Left ventricle myocardium inferior (tissue), 1 donor: ENCODE results near the gene TLCD2. TPM values are rescaled to one million over a fixed set of nuclear protein-coding genes. Genes with fewer than 3 reads are reported as not detected.
A peak's percentile ranks its signal among the peaks of the same experiment; 100 is the strongest.

ENCODE experiments used
- DNase-seq: peaks from one replicate; pipeline ENCODE4 v3.0.0-alpha.2; 2020
- H3K27ac ChIP-seq: fragments of 200-600 bp; replicated peaks from 2 replicates; pipeline ENCODE4 v1.8.0; 2021
- H3K27me3 ChIP-seq: fragments of 200-600 bp; 2 replicates; pipeline ENCODE4 v1.8.0; 2021; ENCODE audit warnings: low read depth
- H3K36me3 ChIP-seq: fragments of 200-600 bp; 2 replicates; pipeline ENCODE4 v1.8.0; 2021
- H3K4me1 ChIP-seq: fragments of 200-600 bp; 2 replicates; pipeline ENCODE4 v1.8.0; 2021
- H3K4me3 ChIP-seq: fragments of 200-600 bp; 2 replicates; pipeline ENCODE4 v1.8.0; 2021; ENCODE audit warnings: mild to moderate bottlenecking, moderate library complexity
- H3K9me3 ChIP-seq: fragments of 200-600 bp; replicated peaks from 2 replicates; pipeline ENCODE4 v1.8.0; 2021
- intact Hi-C: fragments of 100-400 bp; cut with micrococcal nuclease; formaldehyde crosslinking; loops from one replicate; pipeline ENCODE4 v1.11.0; 2022
- long read RNA-seq: library from polyadenylated mRNA; unstranded; transcript quantifications from one replicate; pipeline ENCODE4 v2.0.0, GENCODE V29; 2021
- total RNA-seq: library from RNA; stranded (reverse); fragmentation: NEBNext Ultra II Directional; extraction: Animal tissue kit (Norgen Biotek cat#: 25700); gene quantifications from one replicate; pipeline ENCODE4 v1.2.1, GENCODE V29; 2021
- TF ChIP-seq, protein P1 (sequence below): fragments of 200-600 bp; IDR thresholded peaks from 2 replicates; pipeline ENCODE4 v1.8.0; 2021; ENCODE audit warnings: antibody characterized with exemption, mild to moderate bottlenecking, borderline replicate concordance
- donor health status: DM: no; HTN: yes; CAD: no; lungs with severe emphysema.

Gene TLCD2, protein sequence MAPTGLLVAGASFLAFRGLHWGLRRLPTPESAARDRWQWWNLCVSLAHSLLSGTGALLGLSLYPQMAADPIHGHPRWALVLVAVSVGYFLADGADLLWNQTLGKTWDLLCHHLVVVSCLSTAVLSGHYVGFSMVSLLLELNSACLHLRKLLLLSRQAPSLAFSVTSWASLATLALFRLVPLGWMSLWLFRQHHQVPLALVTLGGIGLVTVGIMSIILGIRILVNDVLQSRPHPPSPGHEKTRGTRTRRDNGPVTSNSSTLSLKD
- 1.8 TPM for total RNA-seq
- long read RNA-seq, partial matches to known transcripts: 0 of 1 reads
- long read RNA-seq, other reads (novel, unspliced or antisense): 1 of 1 reads

DNA sequence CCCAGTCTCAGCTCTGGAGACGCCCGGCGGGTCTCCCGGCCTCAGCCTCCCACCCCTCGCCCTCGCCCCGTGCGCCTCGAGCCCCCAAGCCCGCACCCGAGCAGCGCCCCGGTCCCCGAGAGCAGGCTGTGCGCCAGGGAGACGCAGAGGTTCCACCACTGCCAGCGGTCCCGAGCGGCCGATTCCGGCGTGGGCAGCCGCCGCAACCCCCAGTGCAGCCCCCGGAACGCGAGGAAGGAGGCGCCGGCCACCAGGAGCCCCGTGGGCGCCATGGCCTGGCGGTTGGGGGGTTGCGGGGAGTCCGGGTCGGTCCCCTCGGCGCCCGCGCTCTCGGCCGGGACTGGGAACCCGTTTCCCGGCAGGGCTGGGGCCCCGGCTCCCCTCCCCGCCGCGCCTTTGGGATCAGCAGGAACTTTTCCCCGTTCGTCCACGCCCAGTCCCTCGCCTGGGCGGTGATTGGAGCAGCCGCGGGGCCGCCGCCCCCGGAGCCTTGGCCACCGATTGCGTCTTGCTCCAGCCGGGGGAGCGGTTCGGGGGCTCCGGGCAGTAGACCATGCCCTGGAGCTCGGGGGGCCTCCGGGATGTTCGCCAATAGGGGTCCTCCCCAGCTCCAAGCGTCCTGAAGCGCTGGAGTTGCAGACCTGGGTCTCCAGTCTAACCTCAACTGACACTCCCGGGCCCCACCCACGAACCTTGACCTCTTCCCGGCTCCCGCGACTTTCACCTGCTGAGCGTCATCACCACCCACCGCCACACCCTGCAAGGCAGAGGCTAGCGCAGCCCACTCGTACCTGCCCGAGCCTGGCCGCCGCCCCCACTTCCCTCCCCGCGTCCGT is at the start of gene TLCD2:
TLCD2 (minus strand) TSS at position 407 of the 836 bp plus-strand sequence; CDS start at position 272, 135 bp downstream.
- intact Hi-C loops: no loop called here
- Histone ChIP-seq H3K27me3 (no peaks in the 10 kb centered on the region), H3K4me1 (peaks cover 61% of the 10 kb centered on the region), H3K9me3 (no peaks in the 10 kb centered on the region), H3K4me3 (peak within 1 kb of the TSS; percentile 74), H3K27ac (peak within 1 kb of the TSS; percentile 83), H3K36me3 (peaks cover 40% of the 10 kb centered on the region)
- peak; percentile 80 for DNase-seq
- TF ChIP-seq, protein P1, sequence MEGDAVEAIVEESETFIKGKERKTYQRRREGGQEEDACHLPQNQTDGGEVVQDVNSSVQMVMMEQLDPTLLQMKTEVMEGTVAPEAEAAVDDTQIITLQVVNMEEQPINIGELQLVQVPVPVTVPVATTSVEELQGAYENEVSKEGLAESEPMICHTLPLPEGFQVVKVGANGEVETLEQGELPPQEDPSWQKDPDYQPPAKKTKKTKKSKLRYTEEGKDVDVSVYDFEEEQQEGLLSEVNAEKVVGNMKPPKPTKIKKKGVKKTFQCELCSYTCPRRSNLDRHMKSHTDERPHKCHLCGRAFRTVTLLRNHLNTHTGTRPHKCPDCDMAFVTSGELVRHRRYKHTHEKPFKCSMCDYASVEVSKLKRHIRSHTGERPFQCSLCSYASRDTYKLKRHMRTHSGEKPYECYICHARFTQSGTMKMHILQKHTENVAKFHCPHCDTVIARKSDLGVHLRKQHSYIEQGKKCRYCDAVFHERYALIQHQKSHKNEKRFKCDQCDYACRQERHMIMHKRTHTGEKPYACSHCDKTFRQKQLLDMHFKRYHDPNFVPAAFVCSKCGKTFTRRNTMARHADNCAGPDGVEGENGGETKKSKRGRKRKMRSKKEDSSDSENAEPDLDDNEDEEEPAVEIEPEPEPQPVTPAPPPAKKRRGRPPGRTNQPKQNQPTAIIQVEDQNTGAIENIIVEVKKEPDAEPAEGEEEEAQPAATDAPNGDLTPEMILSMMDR: no peak

DNA sequence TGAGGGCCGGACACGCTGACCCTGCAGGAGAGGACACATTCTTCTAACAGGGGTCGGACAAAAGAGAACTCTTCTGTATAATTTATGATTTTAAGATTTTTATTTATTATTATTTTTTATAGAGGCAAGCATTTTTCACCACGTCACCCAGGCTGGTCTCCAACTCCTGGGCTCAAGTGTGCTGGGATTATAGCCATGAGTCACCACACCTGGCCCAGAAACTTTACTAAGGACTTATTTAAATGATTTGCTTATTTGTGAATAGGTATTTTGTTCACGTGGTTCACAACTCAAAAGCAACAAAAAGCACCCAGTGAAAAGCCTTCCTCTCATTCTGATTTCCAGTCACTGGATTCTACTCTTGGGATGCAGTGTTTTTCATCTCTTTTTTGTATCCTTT is 49.4 kb upstream of the TLCD2 start:
- Histone ChIP-seq H3K27me3 (peaks cover 17% of the 10 kb centered on the region), H3K27ac (no peak overlapping the region), H3K36me3 (no peaks in the 10 kb centered on the region), H3K4me1 (peaks cover 16% of the 10 kb centered on the region), H3K9me3 (no peaks in the 10 kb centered on the region), H3K4me3 (no peak overlapping the region)
- intact Hi-C loops: no loop called here
- no peak for DNase-seq
- TF ChIP-seq, protein P1: no peak

DNA sequence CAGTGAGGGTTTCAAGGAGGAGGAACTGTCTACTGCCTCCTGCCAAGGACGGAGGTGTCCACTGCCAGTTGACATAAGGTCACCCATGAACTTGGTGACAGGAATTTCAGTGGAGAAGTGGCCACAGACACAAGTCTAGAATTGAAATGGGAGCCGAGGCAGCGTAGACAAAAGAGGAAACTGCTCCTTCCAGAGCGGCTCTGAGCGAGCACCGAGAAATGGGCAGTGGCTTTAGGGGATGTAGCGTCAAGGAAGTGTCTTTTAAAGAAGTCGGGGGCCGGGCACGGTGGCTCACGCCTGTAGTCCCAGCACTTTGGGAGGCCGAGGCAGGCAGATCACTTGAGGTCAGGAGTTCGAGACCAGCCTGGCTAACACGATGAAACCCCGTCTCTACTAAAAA is 48.6 kb upstream of the TLCD2 start:
- Histone ChIP-seq H3K4me1 (peaks cover 8% of the 10 kb centered on the region), H3K27me3 (peaks cover 17% of the 10 kb centered on the region), H3K27ac (no peak overlapping the region), H3K4me3 (no peak overlapping the region), H3K36me3 (no peaks in the 10 kb centered on the region), H3K9me3 (no peaks in the 10 kb centered on the region)
- no peak for DNase-seq
- intact Hi-C loops: no loop called here
- TF ChIP-seq, protein P1: no peak

DNA sequence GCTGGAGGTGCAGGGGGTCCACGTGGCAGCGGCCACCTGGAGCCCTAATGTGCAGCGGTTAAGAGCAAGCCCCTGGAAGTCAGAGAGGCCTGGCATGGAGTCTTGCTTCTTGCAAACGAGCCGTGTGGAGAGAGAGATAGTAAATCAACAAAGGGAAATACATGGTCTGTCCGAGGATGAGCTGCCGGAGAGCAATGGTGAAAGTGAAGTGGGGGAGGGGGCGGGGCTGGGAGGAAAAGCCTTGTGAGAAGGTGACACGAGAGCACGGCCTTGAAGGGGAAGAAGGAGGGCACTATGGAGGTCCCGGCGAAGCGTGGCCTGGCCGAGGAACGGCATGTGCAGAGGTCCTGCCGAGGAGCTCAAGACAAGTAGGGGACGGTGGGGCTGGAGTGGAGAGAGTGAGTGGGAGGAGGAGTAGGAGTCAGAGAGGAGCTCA is 45.7 kb upstream of the TLCD2 start:
- Histone ChIP-seq H3K4me3 (no peak overlapping the region), H3K36me3 (no peaks in the 10 kb centered on the region), H3K9me3 (no peaks in the 10 kb centered on the region), H3K27ac (no peak overlapping the region), H3K27me3 (peaks cover 5% of the 10 kb centered on the region), H3K4me1 (no peaks in the 10 kb centered on the region)
- DNase-seq: no peak
- TF ChIP-seq, protein P1: no peak
- intact Hi-C loops: no loop called here

DNA sequence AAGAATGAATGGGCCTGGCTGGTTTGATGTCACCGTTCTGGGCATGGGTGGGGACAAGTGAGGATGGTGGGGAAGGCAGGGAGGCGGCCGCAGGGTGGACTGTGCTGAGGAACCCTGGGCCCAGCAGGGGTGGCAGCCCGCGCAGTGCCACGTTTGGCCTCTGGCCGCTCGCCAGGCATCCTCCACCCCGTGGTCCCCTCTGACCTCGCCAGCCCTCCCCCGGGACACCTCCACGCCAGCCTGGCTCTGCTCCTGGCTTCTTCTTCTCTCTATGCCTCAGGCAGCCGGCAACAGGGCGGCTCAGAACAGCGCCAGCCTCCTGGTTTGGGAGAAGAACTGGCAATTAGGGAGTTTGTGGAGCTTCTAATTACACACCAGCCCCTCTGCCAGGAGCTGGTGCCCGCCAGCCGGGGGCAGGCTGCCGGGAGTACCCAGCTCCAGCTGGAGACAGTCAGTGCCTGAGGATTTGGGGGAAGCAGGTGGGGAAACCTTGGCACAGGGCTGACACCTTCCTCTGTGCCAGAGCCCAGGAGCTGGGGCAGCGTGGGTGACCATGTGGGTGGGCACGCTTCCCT is 45.2 kb upstream of the TLCD2 start:
- DNase-seq: no peak
- Histone ChIP-seq H3K27me3 (peaks cover 5% of the 10 kb centered on the region), H3K4me1 (no peaks in the 10 kb centered on the region), H3K9me3 (no peaks in the 10 kb centered on the region), H3K27ac (no peak overlapping the region), H3K4me3 (no peak overlapping the region), H3K36me3 (no peaks in the 10 kb centered on the region)
- intact Hi-C loops: no loop called here
- TF ChIP-seq, protein P1: no peak
